Cardiac septum (tissue), 1 donor: ENCODE data around the gene NR6A1. TPM values are rescaled to one million over a fixed set of nuclear protein-coding genes. Genes with fewer than 3 reads are reported as not detected.

Source experiments
- DNase-seq: peaks from one replicate; pipeline ENCODE4 v3.0.0-alpha.2; 2020; ENCODE audit warnings: low spot score
- intact Hi-C: fragments of 100-400 bp; cut with DNase I; formaldehyde crosslinking; loops from one replicate; pipeline ENCODE4 v1.14.0; 2022
- total RNA-seq: library from RNA; stranded (reverse); fragmentation: NEBNext Ultra II Directional; extraction: Animal tissue kit (Norgen Biotek cat#: 25700); gene quantifications from one replicate; pipeline ENCODE4 v1.2.1, GENCODE V29; 2021
- donor health status: DM: no; HTN: no; CAD: no.

NR6A1 gene
- total RNA-seq, 1 donor from 2014 or later: 2.2 TPM

- intact Hi-C loops: no loop called here
- DNase-seq: no peak
Observed at GRCh38 chr9:124570942-124571666, 200.0 kb downstream of the NR6A1 start.

GRCh38 chr9:124569942-124570341, 201.2 kb downstream of the NR6A1 start:
- no peak for DNase-seq
- intact Hi-C loops: no loop called here

- DNase-seq: no peak
- intact Hi-C loops: no loop called here
Observed at GRCh38 chr9:124567362-124567761, 203.7 kb downstream of the NR6A1 start.

- intact Hi-C loops: no loop called here
- DNase-seq: no peak
Observed at GRCh38 chr9:124562328-124562727, 208.8 kb downstream of the NR6A1 start.

DNA sequence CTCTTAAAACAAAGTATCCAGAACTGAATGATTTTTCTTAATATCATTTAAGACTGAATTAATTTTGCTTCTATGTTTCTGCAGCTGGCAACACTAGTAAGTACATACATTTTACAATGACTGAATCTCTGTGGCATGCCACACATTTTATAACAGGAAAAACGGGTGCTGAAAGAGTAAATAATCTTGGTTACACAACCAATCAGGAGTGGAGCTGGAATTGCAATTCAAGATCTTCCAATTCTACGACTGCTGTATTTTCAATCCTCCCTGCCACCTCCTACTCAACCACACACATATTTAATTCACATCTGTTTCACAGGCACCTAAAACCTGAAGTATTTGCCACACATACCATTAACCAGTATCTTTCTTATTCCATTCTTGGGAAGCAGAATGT, 211.2 kb downstream of the NR6A1 start:
- intact Hi-C loops: no loop called here
- DNase-seq: no peak

- no peak for DNase-seq
- intact Hi-C loops: no loop called here
Observed at GRCh38 chr9:124558777-124559470, 212.2 kb downstream of the NR6A1 start.

- intact Hi-C loops: no loop called here
- DNase-seq: no peak
Observed at GRCh38 chr9:124557895-124558294, 213.2 kb downstream of the NR6A1 start.

GRCh38 chr9:124555043-124555442, 216.1 kb downstream of the NR6A1 start:
- intact Hi-C loops: no loop called here
- DNase-seq: no peak

DNA sequence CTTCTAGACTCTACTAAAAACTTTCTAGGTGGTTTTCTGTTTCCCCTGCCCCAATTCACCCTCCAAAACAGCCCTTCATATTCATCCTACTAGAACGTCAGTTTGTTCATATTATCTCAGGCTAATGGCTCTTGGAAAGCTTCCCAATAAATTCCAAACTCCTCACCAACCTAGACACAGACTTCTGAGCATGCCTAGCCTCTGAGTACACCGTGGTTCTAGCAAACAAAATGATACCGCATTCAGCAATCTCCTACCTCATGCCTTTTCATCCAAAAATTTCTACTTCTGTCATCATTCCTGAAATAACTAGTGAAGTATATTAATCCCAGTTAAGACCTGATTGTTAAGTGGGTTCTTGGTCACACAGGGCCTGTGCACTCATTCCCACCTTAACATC, 217.4 kb downstream of the NR6A1 start:
- no peak for DNase-seq
- intact Hi-C loops: loop anchor here (2.0 to 5.0 kb wide), 2 partner anchors 64 to 157 kb away; no protein-coding TSS in a partner anchor

- intact Hi-C loops: loop anchor here (2.0 to 5.0 kb wide), 2 partner anchors 65 to 159 kb away; no protein-coding TSS in a partner anchor
- no peak for DNase-seq
Observed at GRCh38 chr9:124552273-124552605, 218.9 kb downstream of the NR6A1 start.

DNA sequence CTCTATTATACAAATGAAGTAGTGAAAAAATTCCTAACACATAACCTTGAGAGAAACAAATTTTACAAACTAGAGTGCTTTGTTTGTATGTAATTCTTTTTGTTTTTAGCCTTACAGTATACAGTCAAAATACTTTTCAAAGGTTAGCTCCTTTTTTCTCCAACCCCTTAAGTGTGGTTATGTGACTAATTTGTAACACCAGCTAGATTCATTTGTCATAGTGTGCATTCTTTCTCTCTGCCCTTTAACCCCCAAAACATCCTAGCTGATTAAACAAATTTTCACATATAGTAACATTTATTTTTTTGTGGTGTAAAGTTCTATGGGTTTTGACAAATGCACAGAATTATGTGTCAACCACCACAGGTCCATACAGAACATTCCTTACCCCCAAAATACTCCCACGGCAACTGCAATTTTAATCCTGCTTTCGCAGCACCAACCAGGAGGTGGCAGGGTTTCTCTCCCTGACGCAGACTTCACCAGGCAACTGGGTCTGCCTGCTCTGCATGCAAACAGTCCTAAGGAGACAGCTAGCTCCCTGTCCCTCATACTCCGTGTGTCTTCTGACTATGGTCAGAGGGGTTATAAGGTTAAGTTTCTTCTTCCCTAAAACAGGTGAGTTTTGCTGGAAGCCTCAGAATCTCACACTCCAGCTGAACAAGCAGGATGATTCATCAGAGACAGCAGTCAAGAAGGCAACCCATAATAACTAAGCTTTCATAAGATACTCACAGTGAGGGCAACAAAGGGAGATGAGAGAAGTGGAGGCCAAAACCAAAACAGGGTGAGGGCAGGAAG, 219.4 kb downstream of the NR6A1 start:
- intact Hi-C loops: loop anchor here (2.0 to 5.0 kb wide), 2 partner anchors 66 to 159 kb away; no protein-coding TSS in a partner anchor
- DNase-seq: no peak

DNA sequence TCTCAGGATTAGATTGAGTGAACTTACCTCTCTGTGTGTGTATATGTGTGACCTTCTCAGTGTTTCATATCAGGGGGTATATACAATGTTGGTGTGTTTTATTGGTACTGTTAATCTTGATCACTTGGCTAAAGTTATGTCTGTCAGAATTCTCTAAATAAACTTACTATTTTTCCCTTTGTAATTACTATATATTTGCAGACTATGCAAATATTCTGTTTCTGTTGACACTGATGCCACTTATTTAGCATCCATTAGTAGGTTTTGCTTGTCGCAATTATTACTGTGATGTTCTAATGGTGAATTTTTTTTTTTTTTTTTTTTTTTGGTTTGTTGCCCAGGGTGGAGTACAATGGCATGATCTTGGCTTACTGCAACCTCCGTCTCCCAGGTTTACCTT, 221.0 kb downstream of the NR6A1 start:
- DNase-seq: no peak
- intact Hi-C loops: loop anchor here (5.0 kb wide), 1 partner anchor 67 kb away; no protein-coding TSS in a partner anchor

GRCh38 chr9:124549016-124549415, 222.1 kb downstream of the NR6A1 start:
- intact Hi-C loops: no loop called here
- no peak for DNase-seq

DNA sequence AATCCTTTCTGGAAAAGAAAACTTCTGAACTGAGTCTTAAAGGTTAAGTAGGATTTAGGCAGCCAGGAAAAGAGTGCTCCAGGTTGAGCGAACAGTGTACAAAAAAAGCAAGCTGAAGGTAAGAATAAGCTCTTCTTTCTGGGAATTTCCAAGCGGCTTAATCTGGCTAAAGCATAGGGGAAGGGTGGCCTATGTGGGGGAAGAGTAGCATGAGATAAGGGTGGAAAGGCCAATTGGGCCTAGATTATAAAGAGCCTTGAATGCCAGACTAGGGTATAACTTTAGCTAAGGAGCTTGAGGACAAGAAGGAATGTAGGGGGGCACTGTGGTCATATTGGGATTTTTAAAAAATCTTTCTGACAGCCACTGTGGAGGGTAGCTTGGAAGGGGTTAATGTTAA, 226.6 kb downstream of the NR6A1 start:
- intact Hi-C loops: no loop called here
- no peak for DNase-seq

DNA sequence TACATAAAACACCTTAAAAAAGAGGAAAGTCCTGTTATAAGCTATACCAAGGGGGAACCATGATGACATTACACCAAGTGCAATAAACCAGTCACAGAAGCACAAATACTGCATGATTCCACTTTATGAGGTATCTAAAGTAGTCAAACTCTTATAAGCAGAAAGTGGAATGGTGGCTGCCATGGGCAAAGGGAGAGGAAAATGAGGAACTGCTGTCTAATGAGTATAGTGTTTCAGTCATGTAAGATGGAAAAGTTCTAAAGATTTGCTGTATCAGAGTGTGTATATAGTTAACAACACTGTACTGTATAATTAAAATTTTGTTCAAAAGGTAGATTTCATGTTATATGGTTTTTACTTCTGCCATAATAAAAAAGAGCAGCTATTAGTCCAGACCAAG, 229.3 kb downstream of the NR6A1 start:
- intact Hi-C loops: no loop called here
- no peak for DNase-seq

DNA sequence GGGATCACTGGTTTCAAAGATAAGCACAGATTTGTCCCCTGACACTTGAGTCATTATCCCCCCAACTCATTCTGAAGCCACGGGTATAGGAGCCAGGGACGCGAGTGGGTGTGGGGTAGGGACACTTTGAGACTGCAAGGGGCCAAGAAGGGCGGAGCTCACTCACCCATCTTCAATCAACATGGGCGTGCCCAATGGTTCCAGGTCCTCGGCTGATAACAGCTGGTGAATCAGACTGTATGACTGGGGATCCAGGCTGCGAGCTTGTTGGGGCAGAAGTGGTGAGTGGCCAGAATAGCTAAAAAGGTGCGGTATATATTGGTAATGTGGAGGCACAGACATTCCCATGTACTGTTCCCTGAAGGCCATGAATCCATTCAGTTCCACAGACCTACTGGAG, 233.2 kb downstream of the NR6A1 start:
- no peak for DNase-seq
- intact Hi-C loops: loop anchor here (2.0 to 5.0 kb wide), 2 partner anchors 121 to 411 kb away; partner anchors contain the start of gene PSMB7

DNA sequence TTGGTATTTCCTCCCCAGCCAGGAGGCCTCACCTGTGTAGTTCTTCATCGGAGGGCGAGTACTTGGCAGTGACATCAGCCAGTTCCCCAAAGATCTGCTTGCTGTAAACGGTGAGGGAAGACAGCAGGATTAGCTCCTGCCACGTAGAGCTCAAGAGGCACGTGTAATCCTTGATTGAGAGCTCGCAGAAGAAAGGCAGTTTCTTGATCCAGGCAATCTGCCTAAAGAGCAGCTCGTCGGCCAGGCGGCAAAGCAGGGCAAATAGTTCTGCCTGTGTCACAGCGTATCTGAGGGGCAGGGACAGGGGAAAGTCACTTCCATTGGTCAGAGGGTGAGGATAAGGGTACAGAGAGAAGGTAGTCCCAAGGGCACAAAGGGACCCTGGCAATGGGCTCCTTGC, 235.3 kb downstream of the NR6A1 start:
- intact Hi-C loops: loop anchor here (2.0 to 5.0 kb wide), 2 partner anchors 119 to 409 kb away; partner anchors contain the start of gene PSMB7
- no peak for DNase-seq

DNA sequence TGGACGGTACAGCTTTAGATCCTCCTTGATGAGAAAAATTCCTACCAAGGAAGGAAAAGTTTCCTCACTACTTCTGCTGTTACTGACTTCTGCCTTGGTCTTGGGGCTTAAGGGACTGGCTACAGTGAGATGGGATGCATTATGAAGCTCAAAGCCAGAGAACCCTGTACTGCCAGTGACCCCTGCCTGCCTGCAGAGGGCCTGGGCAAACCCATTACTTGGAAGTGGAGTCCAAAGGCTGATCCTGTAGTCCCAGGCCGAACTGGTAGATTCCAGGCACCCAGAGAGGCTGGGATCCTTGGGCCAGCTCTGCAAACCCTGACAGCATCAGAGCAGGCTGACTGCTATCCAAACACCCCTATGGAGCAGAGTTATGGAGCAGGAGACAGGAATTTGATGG, 238.2 kb downstream of the NR6A1 start:
- no peak for DNase-seq
- intact Hi-C loops: loop anchor here (5.0 kb wide), 1 partner anchor 51 kb away; no protein-coding TSS in a partner anchor

- intact Hi-C loops: loop anchor here (5.0 kb wide), 1 partner anchor 49 kb away; no protein-coding TSS in a partner anchor
- DNase-seq: no peak
Observed at GRCh38 chr9:124531115-124531514, 240.0 kb downstream of the NR6A1 start.

GRCh38 chr9:124530246-124530645, 240.9 kb downstream of the NR6A1 start:
- no peak for DNase-seq
- intact Hi-C loops: loop anchor here (5.0 kb wide), 1 partner anchor 48 kb away; no protein-coding TSS in a partner anchor
